Measurements from ENCODE around the gene SPI1.

DNA sequence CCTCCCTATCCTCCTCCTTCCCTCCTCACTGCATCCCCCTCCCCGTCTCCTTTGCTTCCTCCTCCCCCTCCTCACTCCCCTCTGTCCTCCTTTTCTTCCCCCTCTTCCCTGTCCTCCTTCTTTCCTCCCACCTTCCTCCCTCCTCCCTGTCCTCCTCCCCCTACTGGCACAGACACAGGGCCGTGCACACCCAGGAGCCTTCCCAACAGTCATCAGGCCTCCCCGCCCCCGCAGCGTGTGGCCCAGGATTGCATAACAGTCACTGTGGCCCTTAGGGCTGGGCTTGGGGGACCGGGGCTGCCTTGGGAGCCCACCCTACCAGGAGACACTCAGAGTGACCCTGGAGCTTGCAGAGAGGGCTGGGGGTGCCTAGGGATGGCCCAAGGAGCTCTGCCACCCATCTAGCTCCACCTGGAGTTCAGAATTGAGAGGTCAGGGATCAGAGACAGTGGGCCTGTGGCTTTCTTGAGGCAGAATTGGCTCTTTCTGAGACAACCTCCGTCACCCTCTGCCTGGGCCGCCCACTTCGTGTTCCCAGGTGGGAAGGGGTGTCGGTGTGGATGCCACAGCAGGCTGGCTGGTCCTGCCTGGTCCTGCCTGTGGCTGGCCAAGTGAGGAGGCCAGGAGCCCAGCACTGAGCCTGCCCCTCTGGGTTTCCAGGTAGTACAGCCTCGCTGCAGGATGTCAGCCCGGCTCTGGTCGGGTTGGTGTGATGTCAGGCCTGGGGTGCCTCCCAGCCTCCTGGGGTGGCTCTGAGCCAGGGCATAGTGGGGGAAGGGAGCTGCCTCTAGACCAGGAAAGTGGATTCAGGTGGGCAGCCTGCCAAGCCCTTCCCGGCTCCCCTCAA is 1.6 kb downstream of the SPI1 start:
- TF ChIP-seq, protein P1, sequence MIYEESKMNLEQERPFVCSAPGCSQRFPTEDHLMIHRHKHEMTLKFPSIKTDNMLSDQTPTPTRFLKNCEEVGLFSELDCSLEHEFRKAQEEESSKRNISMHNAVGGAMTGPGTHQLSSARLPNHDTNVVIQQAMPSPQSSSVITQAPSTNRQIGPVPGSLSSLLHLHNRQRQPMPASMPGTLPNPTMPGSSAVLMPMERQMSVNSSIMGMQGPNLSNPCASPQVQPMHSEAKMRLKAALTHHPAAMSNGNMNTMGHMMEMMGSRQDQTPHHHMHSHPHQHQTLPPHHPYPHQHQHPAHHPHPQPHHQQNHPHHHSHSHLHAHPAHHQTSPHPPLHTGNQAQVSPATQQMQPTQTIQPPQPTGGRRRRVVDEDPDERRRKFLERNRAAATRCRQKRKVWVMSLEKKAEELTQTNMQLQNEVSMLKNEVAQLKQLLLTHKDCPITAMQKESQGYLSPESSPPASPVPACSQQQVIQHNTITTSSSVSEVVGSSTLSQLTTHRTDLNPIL (CRISPR knock-in tag; IDR thresholded peaks at IDR 0.05; ENCODE audit: low read depth): no peak
- TF ChIP-seq ZFP30 (CRISPR knock-in tag; IDR thresholded peaks at IDR 0.05) (no peak), OSR1 (CRISPR knock-in tag; IDR thresholded peaks at IDR 0.05) (no peak)
- TF ChIP-seq, protein P2, sequence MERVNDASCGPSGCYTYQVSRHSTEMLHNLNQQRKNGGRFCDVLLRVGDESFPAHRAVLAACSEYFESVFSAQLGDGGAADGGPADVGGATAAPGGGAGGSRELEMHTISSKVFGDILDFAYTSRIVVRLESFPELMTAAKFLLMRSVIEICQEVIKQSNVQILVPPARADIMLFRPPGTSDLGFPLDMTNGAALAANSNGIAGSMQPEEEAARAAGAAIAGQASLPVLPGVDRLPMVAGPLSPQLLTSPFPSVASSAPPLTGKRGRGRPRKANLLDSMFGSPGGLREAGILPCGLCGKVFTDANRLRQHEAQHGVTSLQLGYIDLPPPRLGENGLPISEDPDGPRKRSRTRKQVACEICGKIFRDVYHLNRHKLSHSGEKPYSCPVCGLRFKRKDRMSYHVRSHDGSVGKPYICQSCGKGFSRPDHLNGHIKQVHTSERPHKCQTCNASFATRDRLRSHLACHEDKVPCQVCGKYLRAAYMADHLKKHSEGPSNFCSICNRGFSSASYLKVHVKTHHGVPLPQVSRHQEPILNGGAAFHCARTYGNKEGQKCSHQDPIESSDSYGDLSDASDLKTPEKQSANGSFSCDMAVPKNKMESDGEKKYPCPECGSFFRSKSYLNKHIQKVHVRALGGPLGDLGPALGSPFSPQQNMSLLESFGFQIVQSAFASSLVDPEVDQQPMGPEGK (CRISPR knock-in tag; IDR thresholded peaks at IDR 0.05; ENCODE audit: borderline replicate concordance): no peak

Data from SK-N-SH treated with all-trans-retinoic acid at 6 μM for 48 hours (cell line).